Measurements from ENCODE around the gene ATP2C2.

GRCh38 chr16:84379709-84380362 is 11.5 kb downstream of the ATP2C2 start:
- TF ChIP-seq POLR2AphosphoS5 (IDR thresholded peaks at IDR 0.05; ENCODE audit: low read depth, low read length), result no peak
- no peak for TF ChIP-seq REST (IDR thresholded peaks at IDR 0.05; ENCODE audit: insufficient read depth in 1 of 2, low read depth in 2 of 2, low read length in 2 of 2)
- no peak for TF ChIP-seq SIN3A (IDR thresholded peaks at IDR 0.05; ENCODE audit: borderline replicate concordance, insufficient read depth, low read length)

Data from PFSK-1 (cell line).